Aorta (tissue), 5 donors: Measurements from ENCODE around the gene MARS1. TPM values are rescaled to one million over a fixed set of nuclear protein-coding genes. Genes with fewer than 3 reads are reported as not detected.
A peak's percentile ranks its signal among the peaks of the same experiment; 100 is the strongest.
"Not testable (repeated sequence)": the region's sequence is repeated elsewhere in the genome, so short reads cannot be mapped to it uniquely, and the experiment has no call there.

Experiments
- ATAC-seq: fragments of 200-7000 bp; cut with Tn5 transposase; one replicate; pipeline ENCODE4 v1.9.1; 2022; ENCODE audit warnings: moderate library complexity; ENCODE audit not compliant: low FRiP score
- DNase-seq, 2 donors: peaks; one replicate each; pipeline ENCODE4 v3.0.0-alpha.2; 2020
- H3K27ac ChIP-seq, 2 donors: one replicate each; pipeline ENCODE4 v1.5.1; 2013; ENCODE audit warnings: low read length in 2 of 2, mild to moderate bottlenecking in 2 of 2, moderate library complexity in 2 of 2, control low read depth in 1 of 2, inconsistent platforms in 1 of 2, low read depth in 1 of 2
- H3K27me3 ChIP-seq, 2 donors: one replicate each; pipeline ENCODE4 v1.6.1; 2013; ENCODE audit warnings: control low read depth in 1 of 2, low read length in 1 of 2, mild to moderate bottlenecking in 1 of 2, moderate library complexity in 1 of 2; ENCODE audit not compliant: insufficient read depth in 2 of 2, control insufficient read depth in 1 of 2
- H3K36me3 ChIP-seq, 2 donors: one replicate each; pipeline ENCODE4 v1.6.1; 2013; ENCODE audit warnings: control low read depth in 1 of 2, low read length in 1 of 2, mild to moderate bottlenecking in 1 of 2; ENCODE audit not compliant: insufficient read depth in 2 of 2, control insufficient read depth in 1 of 2
- H3K4me1 ChIP-seq, 2 donors: one replicate each; pipeline ENCODE4 v1.6.1; 2013; ENCODE audit warnings: low read length in 2 of 2, control low read depth in 1 of 2, mild to moderate bottlenecking in 1 of 2, moderate library complexity in 1 of 2; ENCODE audit not compliant: insufficient read depth in 2 of 2, control insufficient read depth in 1 of 2
- H3K4me3 ChIP-seq, 2 donors: one replicate each; pipeline ENCODE4 v1.5.1; 2013; ENCODE audit warnings: low read length in 2 of 2, control low read depth in 1 of 2, mild to moderate bottlenecking in 1 of 2
- H3K9me3 ChIP-seq: one replicate; pipeline ENCODE4 v1.6.1; 2013; ENCODE audit warnings: mild to moderate bottlenecking, low read length; ENCODE audit not compliant: control insufficient read depth
- WGBS, 2 donors: extraction: QIAGEN DNeasy Blood & Tissue Kit; methylation state at CpG; one replicate each; pipeline ENCODE4 v1.1.7; 2013; 5-methylcytosine and 5-hydroxymethylcytosine counted together
- intact Hi-C, 2 donors: fragments of 100-400 bp; cut with DNase I; formaldehyde crosslinking; loops; one replicate each; pipeline versions ENCODE4 v1.14.2 to v1.15.0; 2022
- polyA plus RNA-seq, 2 donors: library from polyadenylated mRNA; stranded (reverse); fragments of 200-250 nt; gene quantifications; one replicate each; pipeline ENCODE4 v1.2.3, GENCODE V29; 2013
- total RNA-seq, 2 donors: library from RNA; stranded (reverse); fragmentation: NEBNext Ultra II Directional; extraction: Animal tissue kit (Norgen Biotek cat#: 25700); gene quantifications; one replicate each; pipeline ENCODE4 v1.2.1, GENCODE V29; 2021
- donor health status: healthy with polysubstance abuse.
- donor health status: Bipolar disorder and iron deficiency.
- donor health status: DM: no; HTN: no; CAD: no.
- donor health status: DM: no; HTN: no; CAD: no.
- donor health status: DM: yes; HTN: yes; CAD: no.

Gene MARS1
- total and polyA plus RNA-seq, 4 donors: 34.9 to 136 (median 107) TPM

GRCh38 chr12:57515408-57515933 lies 27.6 kb downstream of the MARS1 start:
- DNase-seq (no peak), ATAC-seq (no peak)
- no peak overlapping the region for H3K27ac ChIP-seq
- peaks cover 0 to 1% of the 10 kb centered on the region in 2 donors for H3K4me1 ChIP-seq
- intact Hi-C loops: no loop called here
- no peak overlapping the region for H3K4me3 ChIP-seq
- no peaks in the 10 kb centered on the region for H3K27me3 ChIP-seq
- H3K36me3 ChIP-seq: peaks cover 7 to 19% of the 10 kb centered on the region in 2 donors
- H3K9me3 ChIP-seq: no peaks in the 10 kb centered on the region
- WGBS, 2 donors: 69 to 75% methylated on average over 3 of the region's 3 CpGs

GRCh38 chr12:57515934-57516541 lies 28.2 kb downstream of the MARS1 start:
- Histone ChIP-seq H3K27me3 (no peaks in the 10 kb centered on the region), H3K27ac (no peak overlapping the region), H3K9me3 (no peaks in the 10 kb centered on the region), H3K4me1 (peaks cover 0 to 1% of the 10 kb centered on the region in 2 donors), H3K4me3 (no peak overlapping the region), H3K36me3 (peaks cover 7 to 19% of the 10 kb centered on the region in 2 donors)
- intact Hi-C loops: no loop called here
- DNase-seq (no peak), ATAC-seq (no peak)
- WGBS, 2 donors: 70 to 73% methylated on average over 11 of the region's 11 CpGs

GRCh38 chr12:57516617-57517153 lies 28.8 kb downstream of the MARS1 start:
- H3K4me1 ChIP-seq: peaks cover 1 to 2% of the 10 kb centered on the region in 2 donors
- intact Hi-C loops: no loop called here
- H3K36me3 ChIP-seq: peaks cover 5 to 19% of the 10 kb centered on the region in 2 donors
- no peak overlapping the region for H3K4me3 ChIP-seq
- WGBS, 2 donors: 89 to 91% methylated on average over 11 of the region's 11 CpGs
- H3K9me3 ChIP-seq: no peaks in the 10 kb centered on the region
- DNase-seq (no peak), ATAC-seq (no peak)
- H3K27me3 ChIP-seq: no peaks in the 10 kb centered on the region
- no peak overlapping the region for H3K27ac ChIP-seq

- no peak for DNase-seq
- peaks cover under 1 to 16% of the 10 kb centered on the region in 2 donors for H3K36me3 ChIP-seq
- H3K4me3 ChIP-seq: no peak overlapping the region
Measured at GRCh38 chr12:57517187-57517586, 29.3 kb downstream of the MARS1 start.

GRCh38 chr12:57517718-57518117 lies 29.9 kb downstream of the MARS1 start:
- ATAC-seq, H3K4me3 ChIP-seq, H3K9me3 ChIP-seq, DNase-seq, H3K4me1 ChIP-seq, intact Hi-C loops, H3K27me3 ChIP-seq: not testable (repeated sequence)
- WGBS, 2 donors: 71 to 75% methylated on average over 10 of the region's 10 CpGs
- Histone ChIP-seq H3K36me3 (peaks cover 0 to 16% of the 10 kb centered on the region in 2 donors), H3K27ac (peak overlapping the region in 1 of 2 donors; percentile 12)

More at GRCh38 chr12:57517187-57517586, 29.3 kb downstream of the MARS1 start:
- no peak for ATAC-seq
- Histone ChIP-seq H3K9me3 (no peaks in the 10 kb centered on the region), H3K4me1 (peaks cover 1 to 2% of the 10 kb centered on the region in 2 donors), H3K27me3 (no peaks in the 10 kb centered on the region), H3K27ac (peak overlapping the region in 1 of 2 donors; percentile 18)
- WGBS, 2 donors: 15 to 35% methylated on average over 1 of the region's 1 CpG
- intact Hi-C loops: no loop called here

GRCh38 chr12:57518176-57518919 lies 30.5 kb downstream of the MARS1 start:
- H3K27ac ChIP-seq: peak overlapping the region in 1 of 2 donors; percentile 55
- no peak for DNase-seq
- H3K4me1 ChIP-seq: peaks cover 1 to 2% of the 10 kb centered on the region in 2 donors
- H3K27me3 ChIP-seq: no peaks in the 10 kb centered on the region
- no peak for ATAC-seq
- peaks cover 0 to 15% of the 10 kb centered on the region in 2 donors for H3K36me3 ChIP-seq
- no peak overlapping the region for H3K4me3 ChIP-seq
- intact Hi-C loops: no loop called here
- H3K9me3 ChIP-seq: no peaks in the 10 kb centered on the region
- 63% methylated on average over 8 of the region's 8 CpGs for WGBS, 2 donors

- peak overlapping the region in 1 of 2 donors; percentile 93 for H3K27ac ChIP-seq
- DNase-seq: peak in 1 of 2 donors; percentile 67
- intact Hi-C loops: no loop called here
- H3K4me1 ChIP-seq: peaks cover 1 to 2% of the 10 kb centered on the region in 2 donors
- no peaks in the 10 kb centered on the region for H3K27me3 ChIP-seq
- no peaks in the 10 kb centered on the region for H3K9me3 ChIP-seq
- H3K4me3 ChIP-seq: peak overlapping the region; percentile 89 to 95
- peaks cover 0 to 15% of the 10 kb centered on the region in 2 donors for H3K36me3 ChIP-seq
- WGBS, 2 donors: 25 to 26% methylated on average over 7 of the region's 7 CpGs
- ATAC-seq: no peak
Measured at GRCh38 chr12:57518920-57519795, 31.3 kb downstream of the MARS1 start.

- peaks cover 0 to 13% of the 10 kb centered on the region in 2 donors for H3K36me3 ChIP-seq
- H3K9me3 ChIP-seq: no peaks in the 10 kb centered on the region
- DNase-seq (peak in 1 of 2 donors; percentile 80), ATAC-seq (no peak)
- H3K27me3 ChIP-seq: no peaks in the 10 kb centered on the region
- 0 to 1% methylated on average over 8 of the region's 8 CpGs for WGBS, 2 donors
- peak overlapping the region; percentile 89 to 95 for H3K4me3 ChIP-seq
- H3K27ac ChIP-seq: peak overlapping the region; percentile 71 to 93
- H3K4me1 ChIP-seq: peaks cover 1 to 2% of the 10 kb centered on the region in 2 donors
- intact Hi-C loops: no loop called here
Measured at GRCh38 chr12:57519796-57520052, 31.9 kb downstream of the MARS1 start.
